GM21737 (cell line): ENCODE measurements around the gene TIAM2.

ENCODE experiments used
- ATAC-seq: cut with Tn5 transposase; IDR thresholded peaks from one replicate; pipeline ENCODE4 v1.9.1; 2021; ENCODE audit warnings: mild to moderate bottlenecking, moderate library complexity; ENCODE audit not compliant: unreplicated experiment

TIAM2 gene

DNA sequence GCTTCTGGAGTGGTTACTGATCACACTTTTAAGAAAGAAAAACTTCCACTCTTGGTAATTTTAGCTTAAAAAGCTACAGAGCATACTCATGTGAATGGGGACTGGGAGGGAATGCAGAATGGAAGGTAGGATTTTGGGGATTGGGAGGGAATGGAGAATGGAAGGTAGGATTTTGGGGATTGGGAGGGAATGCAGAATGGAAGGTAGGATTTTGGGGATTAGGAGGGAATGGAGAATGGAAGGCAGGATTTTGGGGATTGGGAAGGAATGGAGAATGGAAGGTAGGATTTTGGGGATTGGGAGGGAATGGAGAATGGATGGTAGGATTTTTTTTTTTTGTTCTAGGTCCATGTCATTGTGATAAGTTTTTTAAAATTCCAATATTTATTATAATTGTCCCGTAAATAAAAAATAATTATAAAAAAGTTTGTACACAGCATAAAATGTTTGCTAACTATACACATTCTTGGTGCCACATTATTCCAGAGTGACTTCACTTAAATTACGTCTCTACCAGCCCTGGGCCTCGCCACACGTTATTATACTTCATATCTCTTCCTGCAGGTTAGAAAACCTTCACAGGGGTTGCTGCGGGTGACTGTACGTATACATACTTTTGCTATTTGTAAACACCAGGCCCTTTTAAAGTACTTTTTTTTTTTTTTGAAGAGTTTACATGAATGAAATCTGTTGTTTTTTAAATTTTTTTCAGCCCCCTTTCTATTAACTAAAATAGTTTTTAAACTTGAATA is 127.3 kb downstream of the TIAM2 start:
- no peak for ATAC-seq

DNA sequence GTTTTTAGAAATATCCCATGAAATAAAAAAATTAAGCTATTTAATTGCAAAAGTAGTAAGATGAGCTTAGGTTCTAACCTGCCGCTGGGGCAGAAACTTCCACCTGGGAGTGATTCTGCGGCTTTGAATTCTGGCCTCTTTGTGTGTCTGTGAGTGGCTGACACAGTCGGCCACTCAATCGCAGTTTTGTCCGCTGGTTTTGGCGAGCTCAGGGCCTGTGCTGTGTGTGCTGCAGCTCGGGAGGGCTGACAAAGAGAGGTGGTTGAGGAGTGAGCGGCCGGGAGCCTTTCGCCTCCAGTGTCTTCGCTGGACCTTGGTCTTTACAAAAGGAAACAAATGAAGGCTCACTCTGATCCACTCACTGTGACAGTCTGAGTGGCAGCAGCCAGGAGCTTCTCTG is 128.4 kb downstream of the TIAM2 start:
- ATAC-seq: no peak

DNA sequence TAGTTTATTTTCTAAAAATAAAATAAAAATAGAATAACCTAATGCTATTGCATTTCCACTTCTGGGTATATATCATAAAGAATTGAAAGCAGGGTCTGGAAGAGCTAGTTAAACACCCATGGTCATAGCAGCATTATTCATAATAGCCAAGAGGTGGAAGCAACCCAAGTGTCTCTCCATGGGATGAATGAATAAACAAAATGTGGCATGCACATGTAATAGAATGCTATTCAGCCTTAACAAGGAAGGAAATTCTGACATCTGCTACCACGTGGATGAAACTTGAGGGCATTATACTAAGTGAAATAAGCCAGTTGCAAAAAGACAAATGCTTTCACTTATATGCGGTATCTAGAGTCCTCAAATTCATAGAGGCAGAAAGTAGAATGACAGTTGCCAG is 130.8 kb downstream of the TIAM2 start:
- ATAC-seq: no peak

DNA sequence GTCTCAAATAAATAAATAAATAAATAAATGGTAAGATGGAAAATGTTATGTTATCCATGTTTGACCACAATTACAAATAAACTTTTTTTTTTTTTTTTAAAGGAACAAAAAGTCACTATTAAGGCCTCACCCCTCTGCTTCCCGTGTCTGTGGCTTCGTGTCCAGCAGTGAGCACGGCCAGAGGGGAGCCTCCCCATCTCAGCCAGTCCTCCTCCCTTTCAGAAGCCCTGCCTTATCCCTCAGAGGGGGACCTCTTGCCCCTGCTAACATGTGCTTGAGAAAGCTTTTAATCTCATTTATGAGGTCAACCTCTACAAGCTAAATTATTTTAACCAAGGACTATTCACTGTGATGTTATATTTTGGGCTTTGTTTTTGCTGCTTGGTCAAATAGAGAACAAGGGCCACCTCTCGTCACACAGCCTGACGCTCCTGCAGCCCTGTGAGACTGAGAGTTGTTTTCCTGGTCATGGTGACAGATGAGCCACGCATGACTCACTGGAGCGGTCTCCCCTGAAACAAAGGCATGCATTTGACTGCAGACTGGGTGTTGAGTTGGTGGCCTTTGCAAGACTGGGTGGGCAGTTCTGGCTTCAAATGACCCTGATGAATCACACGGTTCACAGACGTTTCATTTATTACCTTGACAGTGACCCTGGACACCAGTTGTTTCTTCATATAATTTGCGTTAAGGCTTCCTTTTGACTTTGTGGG is 131.8 kb downstream of the TIAM2 start:
- no peak for ATAC-seq

DNA sequence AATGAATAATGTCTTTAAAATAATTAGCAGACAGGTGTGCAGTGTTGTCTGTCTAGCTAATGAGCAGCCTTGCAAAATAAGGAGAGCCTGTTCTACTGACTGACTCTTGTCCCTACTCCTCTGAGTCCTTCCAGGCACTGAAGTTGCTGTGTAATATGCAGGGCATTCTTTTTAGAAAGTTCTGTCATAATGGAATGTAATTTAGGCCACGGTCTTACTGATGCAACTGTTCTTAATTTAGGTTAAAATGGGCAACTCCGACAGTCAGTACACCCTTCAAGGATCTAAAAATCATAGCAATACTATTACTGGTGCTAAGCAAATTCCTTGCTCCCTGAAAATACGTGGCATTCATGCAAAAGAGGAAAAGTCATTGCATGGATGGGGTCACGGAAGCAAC is 133.9 kb downstream of the TIAM2 start:
- no peak for ATAC-seq

DNA sequence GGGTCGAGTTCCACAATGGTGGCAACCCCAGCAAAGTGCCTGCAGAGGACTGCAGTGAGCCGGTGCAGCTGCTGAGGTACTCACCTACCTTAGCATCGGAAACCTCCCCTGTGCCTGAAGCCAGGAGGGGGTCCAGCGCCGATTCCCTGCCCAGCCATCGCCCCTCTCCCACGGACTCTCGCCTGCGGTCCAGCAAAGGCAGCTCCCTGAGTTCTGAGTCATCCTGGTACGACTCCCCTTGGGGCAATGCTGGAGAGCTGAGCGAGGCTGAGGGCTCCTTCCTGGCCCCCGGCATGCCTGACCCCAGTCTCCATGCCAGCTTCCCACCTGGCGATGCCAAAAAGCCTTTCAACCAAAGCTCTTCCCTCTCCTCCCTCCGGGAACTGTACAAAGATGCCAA is 134.6 kb downstream of the TIAM2 start:
- ATAC-seq: no peak

DNA sequence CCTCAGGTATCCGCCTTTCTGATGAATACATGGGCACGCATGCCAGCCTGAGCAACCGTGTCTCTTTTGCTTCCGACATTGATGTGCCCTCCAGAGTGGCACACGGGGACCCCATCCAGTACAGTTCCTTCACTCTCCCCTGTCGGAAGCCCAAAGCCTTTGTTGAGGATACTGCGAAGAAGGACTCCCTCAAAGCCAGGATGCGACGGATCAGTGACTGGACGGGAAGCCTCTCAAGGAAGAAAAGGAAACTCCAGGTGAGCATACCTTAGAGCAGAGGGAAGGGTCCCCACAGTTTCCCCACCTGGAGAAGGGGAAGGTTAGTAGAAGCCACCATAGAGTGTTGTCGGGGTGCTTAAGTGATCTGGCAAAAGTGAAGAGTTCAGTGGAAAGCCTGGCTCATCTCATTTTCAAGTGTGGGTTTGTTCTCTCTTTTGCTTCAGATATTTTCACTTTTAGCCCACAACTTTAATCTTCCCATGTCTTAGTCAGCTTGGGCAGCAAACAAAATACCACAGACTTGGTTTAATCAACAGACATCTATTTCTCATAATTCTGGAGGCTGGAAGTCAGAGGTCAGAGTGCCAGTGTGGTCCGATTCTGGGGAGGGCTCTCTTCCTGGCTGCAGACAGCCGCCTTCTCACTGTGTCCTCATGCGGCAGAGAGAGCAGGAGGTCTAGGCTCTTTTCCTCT is 135.2 kb downstream of the TIAM2 start:
- no peak for ATAC-seq

DNA sequence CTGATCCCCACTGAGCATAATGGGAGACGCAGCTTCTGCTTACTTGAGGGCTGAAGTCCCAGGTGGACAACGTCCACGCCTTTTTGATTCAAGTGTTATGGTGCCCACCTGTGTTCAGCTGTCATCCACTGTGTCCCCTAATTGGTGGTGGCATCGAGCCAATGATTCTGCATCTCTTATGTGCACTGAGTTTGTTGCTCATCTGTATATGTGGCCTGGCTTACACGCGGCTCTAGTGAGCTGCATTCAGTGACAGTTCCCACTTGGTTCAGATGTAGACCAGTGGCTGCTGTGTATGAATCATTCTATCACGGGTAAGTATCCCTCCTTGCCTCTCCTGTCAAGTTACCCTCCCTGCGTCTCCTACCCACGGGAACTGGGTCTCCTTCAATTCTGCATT is 137.5 kb downstream of the TIAM2 start:
- ATAC-seq: no peak

DNA sequence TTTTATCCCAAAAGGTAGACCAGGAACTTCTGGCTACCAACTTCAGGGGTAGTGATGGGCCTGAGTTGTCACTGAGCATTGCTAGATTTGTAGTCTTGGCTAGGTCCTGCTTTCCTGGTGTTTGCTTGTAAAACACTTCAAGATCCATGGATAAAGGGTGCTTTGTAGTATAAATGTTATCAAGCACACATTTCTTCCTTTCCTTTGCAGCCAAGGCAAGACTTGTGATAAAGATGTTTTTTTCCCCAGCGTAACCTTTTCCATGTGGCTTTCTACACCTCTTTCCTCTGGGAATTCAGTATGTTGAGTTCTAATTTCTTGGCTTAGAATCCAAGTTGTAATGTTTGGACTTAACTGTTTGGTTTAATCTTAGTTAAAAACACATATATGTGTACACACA is 145.9 kb downstream of the TIAM2 start:
- ATAC-seq: no peak

DNA sequence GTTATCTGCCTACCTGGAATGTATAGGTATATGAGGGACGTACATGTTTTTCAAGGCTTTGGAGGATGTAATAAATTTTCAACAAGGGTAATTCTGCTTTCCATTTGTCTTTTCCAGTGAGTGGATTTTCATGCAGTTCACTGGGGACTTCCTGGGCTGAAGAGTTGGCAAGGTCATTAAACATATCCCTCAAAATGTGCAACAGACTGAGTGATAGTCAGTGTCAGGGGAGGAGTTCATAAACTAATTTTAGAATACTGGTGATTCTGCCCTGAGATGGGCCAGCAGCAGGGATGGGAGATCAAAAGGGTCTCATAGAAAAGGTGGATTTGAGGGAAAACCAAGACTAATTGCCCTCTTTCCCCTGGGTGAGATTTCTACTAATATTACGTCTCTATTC is 146.4 kb downstream of the TIAM2 start:
- ATAC-seq: no peak

DNA sequence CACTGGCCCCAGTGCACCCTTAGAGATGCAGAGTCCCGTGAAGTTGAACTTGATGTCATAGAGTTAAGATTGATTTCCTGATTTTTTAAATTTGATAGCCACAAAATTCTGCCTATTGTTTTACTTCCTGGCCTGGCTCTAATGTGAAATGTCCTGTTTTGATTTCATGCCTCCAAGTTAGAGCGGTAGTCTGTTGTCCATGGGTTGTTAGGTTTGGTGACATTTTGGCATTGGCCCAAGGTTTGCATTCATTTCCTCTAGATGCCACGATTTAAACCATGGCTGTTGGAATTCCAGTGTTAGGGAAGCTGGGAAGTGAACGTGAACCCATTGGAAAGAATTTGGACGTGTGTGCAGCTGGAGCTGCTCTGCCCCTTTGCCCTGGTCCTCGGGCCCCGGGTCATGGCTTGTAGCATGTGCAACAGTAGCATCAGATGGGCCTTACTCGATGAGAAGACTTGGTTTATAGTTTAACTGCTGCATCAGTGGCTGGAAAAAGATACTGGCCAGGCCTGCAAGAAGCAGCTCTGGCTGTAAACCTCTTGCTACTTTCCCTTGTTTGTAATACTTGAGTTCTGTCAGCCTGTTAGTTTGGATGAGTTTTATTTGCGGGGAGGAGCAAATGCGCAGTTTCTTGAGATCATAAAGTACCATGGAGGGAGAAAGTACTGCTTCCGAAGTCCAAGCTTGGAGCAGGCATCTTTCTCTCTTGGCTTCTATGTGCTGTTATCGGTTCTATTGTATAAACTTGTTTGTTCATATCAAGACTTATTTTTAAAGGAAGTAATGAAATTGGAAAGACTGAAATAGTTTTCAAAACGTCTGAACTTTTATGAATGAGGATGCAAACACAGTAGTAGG is 147.3 kb downstream of the TIAM2 start:
- ATAC-seq: no peak

DNA sequence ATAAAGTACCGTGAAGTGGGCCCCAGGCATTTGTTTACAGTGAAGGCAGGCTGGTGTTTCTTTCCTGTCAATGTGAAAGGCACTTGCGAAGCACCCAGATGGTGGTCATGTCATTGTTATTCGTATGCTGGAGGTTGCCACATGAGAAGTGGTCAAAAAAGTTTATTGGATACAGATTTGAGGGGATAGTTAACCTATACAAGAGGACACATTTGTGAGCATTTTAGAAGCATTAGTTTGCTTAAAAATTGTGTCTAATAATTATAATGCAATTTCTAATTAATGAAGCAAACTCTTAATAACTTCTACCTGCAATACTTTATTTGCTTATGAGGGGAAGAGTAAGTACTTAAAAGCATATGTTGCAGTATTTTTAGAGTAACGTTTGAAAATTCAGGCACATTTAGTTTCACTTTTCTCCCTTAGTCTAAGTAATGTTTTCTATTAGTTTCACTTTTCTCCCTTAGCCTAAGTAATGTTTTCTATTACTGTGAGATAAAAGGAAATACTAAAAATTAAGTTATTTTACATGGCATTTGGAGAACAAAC is 148.0 kb downstream of the TIAM2 start:
- ATAC-seq: no peak

DNA sequence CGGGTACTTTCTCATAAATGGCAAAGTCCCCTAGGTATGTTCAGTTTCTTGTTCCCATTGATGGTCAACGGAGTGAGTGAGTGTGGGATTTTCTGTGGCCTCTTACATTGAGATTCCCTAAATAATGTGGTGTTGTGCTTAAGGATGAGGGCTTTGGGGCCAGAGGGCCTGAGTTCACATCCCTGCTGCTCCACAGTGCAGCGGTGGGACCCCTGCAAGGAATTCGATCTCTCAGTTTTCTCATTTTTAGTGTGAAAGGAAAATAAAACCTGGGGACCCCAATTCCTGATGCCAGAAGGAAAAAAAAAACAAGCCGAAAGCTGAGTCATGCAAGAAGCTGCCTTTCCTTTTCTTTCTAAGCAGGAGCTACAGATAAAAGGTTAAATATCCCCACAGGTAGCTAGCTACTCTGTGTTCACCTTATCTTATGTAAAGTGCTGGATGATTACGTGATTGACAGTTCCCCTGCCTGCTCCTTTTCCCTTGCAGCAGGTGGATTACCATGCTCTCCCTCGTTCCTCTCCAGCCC is 148.5 kb downstream of the TIAM2 start:
- ATAC-seq: no peak

DNA sequence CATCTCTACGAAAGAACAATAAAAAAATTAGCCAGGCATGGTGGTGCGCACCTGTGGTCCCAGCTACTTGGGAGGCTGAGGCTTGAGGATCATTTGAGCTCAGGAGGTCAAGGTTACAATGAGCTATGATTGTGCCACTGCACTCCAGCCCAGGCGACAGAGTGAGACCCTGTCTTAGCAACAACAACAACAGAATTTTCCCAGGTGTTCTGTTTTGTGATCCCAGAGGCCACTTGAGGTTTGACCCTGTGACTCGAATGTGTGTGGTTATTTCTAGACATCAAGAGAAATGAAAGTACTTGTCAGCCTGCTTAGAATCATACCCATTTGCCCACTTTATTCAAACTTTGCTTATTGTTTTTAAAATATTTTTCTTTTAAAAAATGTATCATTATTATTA is 151.1 kb downstream of the TIAM2 start:
- no peak for ATAC-seq

DNA sequence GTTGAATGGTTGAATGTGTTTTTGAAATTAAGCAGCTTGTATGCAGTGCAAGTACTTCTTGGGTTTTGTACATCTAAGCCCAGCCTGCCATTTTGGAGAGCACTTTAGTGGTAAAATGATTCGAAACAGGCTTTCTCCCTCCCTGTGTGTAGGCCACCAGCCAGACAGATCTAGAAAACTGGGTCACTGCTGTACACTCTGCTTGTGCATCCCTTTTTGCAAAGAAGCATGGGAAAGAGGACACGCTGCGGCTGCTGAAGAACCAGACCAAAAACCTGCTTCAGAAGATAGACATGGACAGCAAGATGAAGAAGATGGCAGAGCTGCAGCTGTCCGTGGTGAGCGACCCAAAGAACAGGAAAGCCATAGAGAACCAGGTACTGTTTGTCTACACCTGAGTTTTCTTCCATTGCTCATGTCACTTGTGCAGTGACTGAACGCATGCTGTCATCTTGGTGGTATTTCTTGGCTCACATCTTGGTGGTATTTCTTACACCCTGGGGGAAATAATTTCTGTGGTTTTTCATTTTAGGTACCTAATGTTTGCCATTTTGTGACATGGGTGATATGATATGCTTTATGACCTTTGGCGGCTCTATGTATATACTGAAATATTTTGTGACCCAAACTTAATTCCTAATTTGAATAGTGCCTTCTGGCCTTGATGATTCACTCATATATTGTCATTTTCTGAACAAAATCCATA is 153.0 kb downstream of the TIAM2 start:
- no peak for ATAC-seq

DNA sequence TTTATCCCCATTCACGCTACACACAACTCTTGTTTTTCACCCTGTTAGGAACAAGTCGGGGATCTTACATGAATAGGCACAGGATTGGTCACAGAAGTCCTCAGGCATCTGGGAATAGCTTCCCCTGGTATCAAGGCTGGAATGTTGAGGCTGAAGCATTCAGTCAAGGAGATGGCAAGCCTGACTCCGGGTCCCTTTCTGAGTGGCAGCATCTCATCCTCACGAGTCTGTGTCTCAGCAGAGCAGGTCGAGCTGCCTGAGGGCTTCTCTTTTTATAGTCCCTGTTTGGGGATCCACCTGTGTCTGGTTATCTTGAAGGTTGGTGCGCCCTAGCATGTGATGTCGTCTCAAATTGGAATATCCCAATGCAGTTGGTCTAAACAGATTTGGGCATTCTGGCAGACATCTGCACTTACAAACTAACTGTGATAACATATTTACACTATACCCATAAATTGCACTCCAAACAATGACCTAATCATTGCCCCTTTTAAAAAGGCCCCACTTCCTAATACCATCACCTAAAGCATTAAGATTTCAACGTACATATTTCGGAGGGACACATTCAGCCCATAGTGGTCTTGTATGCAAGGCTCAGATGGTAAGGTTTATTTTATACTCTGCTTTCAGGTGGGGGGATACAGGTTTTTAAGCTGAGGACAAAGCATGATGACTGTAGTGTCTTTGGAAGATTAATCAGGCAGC is 156.0 kb downstream of the TIAM2 start:
- no peak for ATAC-seq

DNA sequence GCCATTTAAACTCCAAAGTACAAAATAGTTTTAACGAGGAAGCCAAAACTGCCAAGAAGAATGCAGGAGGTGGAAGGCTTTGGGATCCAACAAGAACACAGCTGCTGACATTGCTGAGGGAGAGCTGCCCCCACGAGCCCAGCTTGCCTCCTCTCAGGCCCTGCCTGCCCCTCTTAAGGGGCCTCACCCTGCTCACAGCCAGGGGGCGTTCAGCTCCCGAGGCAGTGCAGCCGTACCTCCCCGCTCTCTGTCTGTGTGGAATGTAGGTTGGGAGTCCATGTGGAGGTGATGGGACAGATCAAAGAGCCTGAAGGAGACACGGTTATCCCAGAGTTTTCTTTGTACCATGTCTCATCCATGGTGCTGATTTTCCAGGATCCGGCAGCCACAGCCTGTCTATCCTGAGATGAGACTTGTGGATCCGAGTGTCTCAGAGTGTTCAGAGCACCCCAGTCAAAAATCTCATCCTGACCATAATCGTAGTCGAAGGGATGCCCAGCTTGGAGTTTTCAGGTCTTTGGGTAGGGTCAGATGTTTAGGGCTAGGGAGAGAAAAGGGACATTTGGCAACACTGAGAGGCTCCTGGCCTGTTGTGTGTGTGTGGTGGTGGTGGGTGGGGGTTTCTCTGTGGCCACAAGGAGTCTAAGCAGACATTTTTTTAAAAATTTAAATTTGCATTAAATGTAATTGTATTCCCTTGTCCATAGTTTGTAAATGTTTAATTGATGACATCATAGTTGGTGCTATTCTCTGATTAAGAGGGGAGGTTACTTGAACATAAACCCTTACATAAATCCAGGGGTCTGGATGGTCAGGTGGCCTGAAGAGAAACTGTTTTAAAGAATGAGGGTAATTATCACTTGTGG is 157.3 kb downstream of the TIAM2 start:
- no peak for ATAC-seq

DNA sequence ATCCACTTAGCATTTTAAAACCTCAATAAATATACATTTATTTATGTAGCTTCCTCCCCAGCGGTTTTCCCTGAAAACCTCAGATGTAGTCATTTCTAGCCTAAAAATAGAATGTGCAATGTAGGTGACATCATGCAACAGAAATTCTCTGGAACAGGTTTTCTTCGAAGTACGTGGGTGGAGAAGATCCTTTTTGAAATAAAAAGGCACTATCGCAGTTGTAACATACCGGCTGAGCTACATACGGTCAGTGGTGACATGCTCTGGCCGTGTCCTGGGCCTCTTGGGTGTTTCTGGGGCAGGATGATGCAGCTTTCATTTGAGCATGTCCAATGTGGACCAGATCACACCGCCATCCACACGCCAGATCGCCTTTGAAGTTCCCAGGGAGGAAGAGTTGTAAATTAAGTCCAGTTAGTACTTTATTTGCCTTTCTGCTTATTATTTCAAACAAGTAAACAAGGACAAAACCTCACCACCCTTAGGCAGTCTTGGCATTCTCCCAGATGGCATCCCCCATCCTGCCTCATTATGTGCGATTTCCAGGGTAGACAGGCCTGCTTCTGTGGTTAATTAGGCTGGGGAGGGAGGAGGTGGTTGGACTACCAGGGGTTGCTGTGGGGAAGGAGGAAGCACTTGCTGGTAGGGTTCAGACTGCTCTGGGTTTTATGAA is 159.2 kb downstream of the TIAM2 start:
- no peak for ATAC-seq
